Breast epithelium (tissue), 3 donors: Measurements from ENCODE around the gene EXOSC7.

ENCODE experiments used
- CTCF ChIP-seq, 3 donors: fragments of 450-650 bp; IDR thresholded peaks; one replicate each; pipeline ENCODE4 v1.5.1; 2016 to 2017; ENCODE audit warnings: antibody characterized with exemption in 3 of 3, mild to moderate bottlenecking in 3 of 3, moderate library complexity in 3 of 3
- POLR2A ChIP-seq: fragments of 450-650 bp; IDR thresholded peaks from one replicate; pipeline ENCODE4 v1.6.1; 2016; ENCODE audit warnings: antibody characterized with exemption, mild to moderate bottlenecking, moderate library complexity
- POLR2AphosphoS5 ChIP-seq, 3 donors: sonication (generic); formaldehyde crosslinking; IDR thresholded peaks; one replicate each; pipeline ENCODE4 v1.6.1; 2017; ENCODE audit warnings: antibody characterized with exemption in 3 of 3

- TF ChIP-seq CTCF (IDR thresholded peaks at IDR 0.05) (no peak), POLR2AphosphoS5 (IDR thresholded peaks at IDR 0.05) (no peak), POLR2A (no peak)
These were observed 34.8 kb downstream of the EXOSC7 start for GRCh38 chr3:45010811-45011333.
